Tibial nerve (tissue), 3 donors: ENCODE results near the gene EPC2.

Source experiments
- CTCF ChIP-seq, 5 experiments: fragments of 200-600 bp in 3 of 5; fragments of 450-650 bp in 2 of 5; sonication (generic) in 3 of 5; IDR thresholded peaks; one replicate each; pipeline ENCODE4 v1.5.1; 2016 to 2019; ENCODE audit warnings: antibody characterized with exemption in 5 of 5, mild to moderate bottlenecking in 3 of 5, moderate library complexity in 2 of 5
- POLR2A ChIP-seq, 2 donors: fragments of 450-650 bp; IDR thresholded peaks; one replicate each; pipeline ENCODE4 v1.6.1; 2017; ENCODE audit warnings: antibody characterized with exemption in 2 of 2, mild to moderate bottlenecking in 2 of 2, moderate library complexity in 2 of 2

DNA sequence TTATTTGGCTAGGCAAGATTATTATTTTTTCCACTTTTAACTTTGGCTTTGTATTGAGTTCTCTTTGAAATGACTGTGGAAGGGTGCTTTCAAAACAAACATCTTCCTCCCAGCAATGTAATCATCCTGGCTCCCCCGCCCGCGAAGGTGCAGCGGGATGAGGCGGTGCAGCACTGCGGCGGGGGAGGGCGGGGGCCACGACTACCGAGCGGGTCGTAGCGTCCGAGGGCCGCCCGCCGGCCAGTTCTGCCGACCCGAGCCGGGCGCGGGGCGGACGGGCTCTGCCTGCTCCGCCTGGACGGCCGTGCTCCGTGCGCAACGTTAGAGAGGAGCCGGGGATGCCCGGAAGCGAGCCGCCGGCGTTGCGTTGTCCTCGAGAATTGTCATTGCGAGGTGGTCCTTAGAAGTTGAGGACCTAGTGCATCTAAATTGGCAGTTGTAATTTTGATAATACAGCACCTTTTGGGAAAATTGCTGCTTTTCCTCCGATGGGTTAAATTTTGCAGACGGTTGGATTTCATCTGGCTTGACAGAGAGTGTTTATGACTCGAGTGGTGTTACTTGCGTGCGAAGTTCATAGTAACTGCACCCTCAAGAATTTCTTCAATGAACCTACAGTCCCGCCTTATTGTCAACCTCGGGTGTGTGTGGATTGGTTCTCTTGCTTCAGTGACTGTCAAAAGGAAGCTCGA is 1.1 kb downstream of the EPC2 start:
- TF ChIP-seq CTCF (IDR thresholded peaks at IDR 0.05) (no peak), POLR2A (IDR thresholded peaks at IDR 0.05) (no peak)
